GM12878 (cell line): ENCODE measurements around the gene NDUFA9. TPM values are rescaled to one million over a fixed set of nuclear protein-coding genes. Genes with fewer than 3 reads are reported as not detected.

Experiments
- ASH2L ChIP-seq: fragments of 300-600, 200-600 bp; sonication (generic); IDR thresholded peaks from 2 replicates; pipeline ENCODE4 v1.6.1; 2017; ENCODE audit warnings: low read depth, mild to moderate bottlenecking, borderline replicate concordance
- FOXM1 ChIP-seq: IDR thresholded peaks from 2 replicates; pipeline ENCODE4 v1.6.1; 2012; ENCODE audit warnings: low read depth, mild to moderate bottlenecking, inconsistent platforms, low read length, moderate library complexity
- GABPA ChIP-seq: IDR thresholded peaks from 2 replicates; pipeline ENCODE4 v1.6.1; 2014; ENCODE audit warnings: antibody characterized with exemption, low read depth, mild to moderate bottlenecking, inconsistent platforms
- JUND ChIP-seq: IDR thresholded peaks from 2 replicates; pipeline ENCODE4 v1.6.1; 2012; ENCODE audit warnings: low read depth, mild to moderate bottlenecking, low read length, improper control_type of control experiment, moderate library complexity
- KAT2A ChIP-seq: conservative IDR thresholded peaks from 2 replicates; pipeline ENCODE4 v1.6.1; 2011; ENCODE audit warnings: low read depth, low read length; ENCODE audit not compliant: control insufficient read depth
- MEF2A ChIP-seq: IDR thresholded peaks from 2 replicates; pipeline ENCODE4 v1.6.1; 2011; ENCODE audit warnings: low read depth, mild to moderate bottlenecking, low read length, moderate library complexity; ENCODE audit not compliant: insufficient read depth
- NFYA ChIP-seq: IDR thresholded peaks from 2 replicates; pipeline ENCODE4 v1.6.1; 2011; ENCODE audit warnings: low read depth, mild to moderate bottlenecking, low read length, improper control_type of control experiment, borderline replicate concordance
- NFYB ChIP-seq: IDR thresholded peaks from 2 replicates; pipeline ENCODE4 v1.6.1; 2011; ENCODE audit warnings: low read depth, mild to moderate bottlenecking, low read length, improper control_type of control experiment, moderate library complexity; ENCODE audit not compliant: insufficient read depth
- PAX8 ChIP-seq: fragments of 450-650 bp; IDR thresholded peaks from 2 replicates; pipeline ENCODE4 v1.6.1; 2017; ENCODE audit warnings: mild to moderate bottlenecking, moderate library complexity
- RAD21 ChIP-seq: IDR thresholded peaks from 2 replicates; pipeline ENCODE4 v1.6.1; 2011; ENCODE audit warnings: mild to moderate bottlenecking, low read depth, low read length, moderate library complexity; ENCODE audit not compliant: insufficient read depth
- SMAD1 ChIP-seq: fragments of 450-650 bp; IDR thresholded peaks from 2 replicates; pipeline ENCODE4 v1.6.1; 2018; ENCODE audit warnings: mild to moderate bottlenecking, low read depth; ENCODE audit not compliant: partially characterized antibody
- SMAD5 ChIP-seq: IDR thresholded peaks from 2 replicates; pipeline ENCODE4 v1.6.1; 2016; ENCODE audit warnings: antibody characterized with exemption, low read depth
- SPI1 ChIP-seq: IDR thresholded peaks from 2 replicates; pipeline ENCODE4 v1.6.1; 2011; ENCODE audit warnings: low read depth, mild to moderate bottlenecking, low read length, moderate library complexity, borderline replicate concordance; ENCODE audit not compliant: insufficient read depth
- SREBF1 ChIP-seq: IDR thresholded peaks from 2 replicates; pipeline ENCODE4 v1.6.1; 2012; ENCODE audit warnings: mild to moderate bottlenecking, low read length
- ZBED1 ChIP-seq: IDR thresholded peaks from 2 replicates; pipeline ENCODE4 v1.6.1; 2016; ENCODE audit warnings: borderline replicate concordance
- ZNF207 ChIP-seq: fragments of 450-650 bp; IDR thresholded peaks from 2 replicates; pipeline ENCODE4 v1.6.1; 2014; ENCODE audit warnings: antibody characterized with exemption, mild to moderate bottlenecking, borderline replicate concordance
- polyA plus RNA-seq, 11 experiments: library from polyadenylated mRNA; depleted of rRNA in 4 of 11; unstranded in 6 of 11; stranded (reverse) in 5 of 11; fragments of >200 nt; fragmentation: Nextera tagmentation in 4 of 11; fragmentation: Illumina TruSeq in 1 of 11; extraction: Ambion mirVana in 4 of 11; extraction: Trizol in 1 of 11; gene quantifications; 1 replicate in 1 of 11; 2 replicates in 10 of 11; pipeline versions ENCODE4 v1.2.1 to v1.2.3, GENCODE V29; 2011 to 2016; ENCODE audit warnings: inconsistent platforms in 2 of 11, missing spikeins in 2 of 11, low read depth in 1 of 11
- total RNA-seq, 4 experiments: library from RNA; depleted of rRNA in 3 of 4; stranded (reverse); fragments of >200 nt in 3 of 4; fragmentation: Illumina TruSeq in 1 of 4; extraction: Trizol in 1 of 4; gene quantifications; 2 replicates each; pipeline versions ENCODE4 v1.2.1 to v1.2.3, GENCODE V29; 2013 to 2021
- TF ChIP-seq, protein P1 (sequence below): IDR thresholded peaks from 2 replicates; pipeline ENCODE4 v1.6.1; 2011; ENCODE audit warnings: mild to moderate bottlenecking, low read depth, low read length, moderate library complexity; ENCODE audit not compliant: insufficient replicate concordance
- TF ChIP-seq, protein P2 (sequence below): fragments of 450-650 bp; IDR thresholded peaks from 2 replicates; pipeline ENCODE4 v1.6.1; 2018; ENCODE audit warnings: borderline replicate concordance, mild to moderate bottlenecking; ENCODE audit not compliant: partially characterized antibody
- TF ChIP-seq, protein P3 (sequence below): IDR thresholded peaks from 2 replicates; pipeline ENCODE4 v1.6.1; 2012; ENCODE audit warnings: low read depth, low read length, improper control_type of control experiment
- TF ChIP-seq, protein P4 (sequence below): fragments of 450-650 bp; IDR thresholded peaks from 2 replicates; pipeline ENCODE4 v1.6.1; 2016; ENCODE audit warnings: mild to moderate bottlenecking, moderate library complexity, borderline replicate concordance

The NDUFA9 gene
- total and polyA plus RNA-seq, 10 of the 15 experiments (the other 5 are each of a cell fraction or from before 2014, with no cell fraction given): 95.2 to 472 (median 151) TPM

DNA sequence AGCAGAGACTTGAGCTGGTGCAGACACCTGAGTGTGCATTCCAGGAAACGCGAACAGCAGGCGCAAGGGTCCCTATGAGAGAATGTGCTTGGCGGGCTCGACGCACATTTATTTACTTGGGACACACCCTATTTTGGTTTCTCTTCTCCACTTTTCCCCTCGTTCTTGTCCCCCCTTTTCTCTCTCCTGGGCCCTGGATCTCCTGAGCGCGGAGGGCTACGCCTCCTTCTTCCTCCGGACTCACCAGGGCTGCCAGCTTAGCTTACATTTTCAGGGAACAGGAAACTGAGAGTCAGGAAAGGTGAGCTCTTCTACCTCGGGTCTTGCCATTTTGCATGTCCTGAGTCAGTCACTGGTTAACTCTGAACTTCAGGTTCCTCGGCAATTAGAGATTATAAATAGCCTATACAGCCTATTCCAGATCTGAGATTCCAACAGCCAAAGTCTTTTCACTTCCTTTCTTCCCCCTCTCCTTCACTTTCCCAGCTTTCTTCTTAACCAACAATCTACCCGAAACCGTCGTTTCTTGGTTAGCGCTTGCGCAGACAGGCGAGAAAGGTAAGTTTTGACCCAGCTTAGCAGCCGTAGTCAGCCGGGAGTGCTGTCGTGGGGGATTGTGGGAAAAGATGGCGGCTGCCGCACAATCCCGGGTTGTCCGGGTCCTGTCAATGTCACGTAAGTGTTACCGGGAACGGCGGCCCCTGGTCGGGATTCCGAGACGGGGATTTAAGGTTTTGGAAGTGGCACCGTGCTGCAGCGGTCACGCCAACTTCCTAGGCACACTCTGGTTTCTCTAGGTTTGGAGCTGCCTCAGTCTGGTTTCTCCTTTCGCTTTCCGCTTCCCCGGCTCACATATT lies at the start of gene NDUFA9, which contains the start of gene AKAP3 (continued):
- TF ChIP-seq FOXM1 (no peak), GABPA (no peak), NFYB (no peak), NFYA (no peak), SMAD5 (peak; percentile 54), MEF2A (0 out of 2 replicates have a peak, but pooled peaks have one; percentile 3), ZBED1 (no peak), RAD21 (no peak), ASH2L (peak; percentile 91; the same call in 1 of the 2 replicates), SPI1 (no peak), SMAD1 (peak; percentile 43), SREBF1 (0 out of 2 replicates have a peak, but pooled peaks have one; percentile 26), KAT2A (no peak), PAX8 (no peak; the same call in 1 of the 2 replicates), JUND (no peak), ZNF207 (peak; percentile 75; the same call in 1 of the 2 replicates)
- TF ChIP-seq, protein P1, sequence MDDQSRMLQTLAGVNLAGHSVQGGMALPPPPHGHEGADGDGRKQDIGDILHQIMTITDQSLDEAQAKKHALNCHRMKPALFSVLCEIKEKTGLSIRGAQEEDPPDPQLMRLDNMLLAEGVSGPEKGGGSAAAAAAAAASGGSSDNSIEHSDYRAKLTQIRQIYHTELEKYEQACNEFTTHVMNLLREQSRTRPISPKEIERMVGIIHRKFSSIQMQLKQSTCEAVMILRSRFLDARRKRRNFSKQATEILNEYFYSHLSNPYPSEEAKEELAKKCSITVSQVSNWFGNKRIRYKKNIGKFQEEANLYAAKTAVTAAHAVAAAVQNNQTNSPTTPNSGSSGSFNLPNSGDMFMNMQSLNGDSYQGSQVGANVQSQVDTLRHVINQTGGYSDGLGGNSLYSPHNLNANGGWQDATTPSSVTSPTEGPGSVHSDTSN: peak; percentile 47
- TF ChIP-seq, protein P2, sequence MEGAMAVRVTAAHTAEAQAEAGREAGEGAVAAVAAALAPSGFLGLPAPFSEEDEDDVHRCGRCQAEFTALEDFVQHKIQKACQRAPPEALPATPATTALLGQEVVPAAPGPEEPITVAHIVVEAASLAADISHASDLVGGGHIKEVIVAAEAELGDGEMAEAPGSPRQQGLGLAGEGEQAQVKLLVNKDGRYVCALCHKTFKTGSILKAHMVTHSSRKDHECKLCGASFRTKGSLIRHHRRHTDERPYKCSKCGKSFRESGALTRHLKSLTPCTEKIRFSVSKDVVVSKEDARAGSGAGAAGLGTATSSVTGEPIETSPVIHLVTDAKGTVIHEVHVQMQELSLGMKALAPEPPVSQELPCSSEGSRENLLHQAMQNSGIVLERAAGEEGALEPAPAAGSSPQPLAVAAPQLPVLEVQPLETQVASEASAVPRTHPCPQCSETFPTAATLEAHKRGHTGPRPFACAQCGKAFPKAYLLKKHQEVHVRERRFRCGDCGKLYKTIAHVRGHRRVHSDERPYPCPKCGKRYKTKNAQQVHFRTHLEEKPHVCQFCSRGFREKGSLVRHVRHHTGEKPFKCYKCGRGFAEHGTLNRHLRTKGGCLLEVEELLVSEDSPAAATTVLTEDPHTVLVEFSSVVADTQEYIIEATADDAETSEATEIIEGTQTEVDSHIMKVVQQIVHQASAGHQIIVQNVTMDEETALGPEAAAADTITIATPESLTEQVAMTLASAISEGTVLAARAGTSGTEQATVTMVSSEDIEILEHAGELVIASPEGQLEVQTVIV: no peak
- TF ChIP-seq, protein P3, sequence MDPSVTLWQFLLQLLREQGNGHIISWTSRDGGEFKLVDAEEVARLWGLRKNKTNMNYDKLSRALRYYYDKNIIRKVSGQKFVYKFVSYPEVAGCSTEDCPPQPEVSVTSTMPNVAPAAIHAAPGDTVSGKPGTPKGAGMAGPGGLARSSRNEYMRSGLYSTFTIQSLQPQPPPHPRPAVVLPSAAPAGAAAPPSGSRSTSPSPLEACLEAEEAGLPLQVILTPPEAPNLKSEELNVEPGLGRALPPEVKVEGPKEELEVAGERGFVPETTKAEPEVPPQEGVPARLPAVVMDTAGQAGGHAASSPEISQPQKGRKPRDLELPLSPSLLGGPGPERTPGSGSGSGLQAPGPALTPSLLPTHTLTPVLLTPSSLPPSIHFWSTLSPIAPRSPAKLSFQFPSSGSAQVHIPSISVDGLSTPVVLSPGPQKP: no peak
- TF ChIP-seq, protein P4, sequence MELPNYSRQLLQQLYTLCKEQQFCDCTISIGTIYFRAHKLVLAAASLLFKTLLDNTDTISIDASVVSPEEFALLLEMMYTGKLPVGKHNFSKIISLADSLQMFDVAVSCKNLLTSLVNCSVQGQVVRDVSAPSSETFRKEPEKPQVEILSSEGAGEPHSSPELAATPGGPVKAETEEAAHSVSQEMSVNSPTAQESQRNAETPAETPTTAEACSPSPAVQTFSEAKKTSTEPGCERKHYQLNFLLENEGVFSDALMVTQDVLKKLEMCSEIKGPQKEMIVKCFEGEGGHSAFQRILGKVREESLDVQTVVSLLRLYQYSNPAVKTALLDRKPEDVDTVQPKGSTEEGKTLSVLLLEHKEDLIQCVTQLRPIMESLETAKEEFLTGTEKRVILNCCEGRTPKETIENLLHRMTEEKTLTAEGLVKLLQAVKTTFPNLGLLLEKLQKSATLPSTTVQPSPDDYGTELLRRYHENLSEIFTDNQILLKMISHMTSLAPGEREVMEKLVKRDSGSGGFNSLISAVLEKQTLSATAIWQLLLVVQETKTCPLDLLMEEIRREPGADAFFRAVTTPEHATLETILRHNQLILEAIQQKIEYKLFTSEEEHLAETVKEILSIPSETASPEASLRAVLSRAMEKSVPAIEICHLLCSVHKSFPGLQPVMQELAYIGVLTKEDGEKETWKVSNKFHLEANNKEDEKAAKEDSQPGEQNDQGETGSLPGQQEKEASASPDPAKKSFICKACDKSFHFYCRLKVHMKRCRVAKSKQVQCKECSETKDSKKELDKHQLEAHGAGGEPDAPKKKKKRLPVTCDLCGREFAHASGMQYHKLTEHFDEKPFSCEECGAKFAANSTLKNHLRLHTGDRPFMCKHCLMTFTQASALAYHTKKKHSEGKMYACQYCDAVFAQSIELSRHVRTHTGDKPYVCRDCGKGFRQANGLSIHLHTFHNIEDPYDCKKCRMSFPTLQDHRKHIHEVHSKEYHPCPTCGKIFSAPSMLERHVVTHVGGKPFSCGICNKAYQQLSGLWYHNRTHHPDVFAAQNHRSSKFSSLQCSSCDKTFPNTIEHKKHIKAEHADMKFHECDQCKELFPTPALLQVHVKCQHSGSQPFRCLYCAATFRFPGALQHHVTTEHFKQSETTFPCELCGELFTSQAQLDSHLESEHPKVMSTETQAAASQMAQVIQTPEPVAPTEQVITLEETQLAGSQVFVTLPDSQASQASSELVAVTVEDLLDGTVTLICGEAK: no peak; the same call in 1 of the 2 replicates
